NCI-H2196 treated with DMSO at 0.1 percent for 48 hours (cell line): Measurements from ENCODE around the gene ASIC3.
"Not testable (repeated sequence)": the region's sequence is repeated elsewhere in the genome, so short reads cannot be mapped to it uniquely, and the experiment has no call there.

Experiments used
- DNase-seq: peaks from one replicate; lab custom pipeline; 2025; ENCODE audit not compliant: unreplicated experiment; lab: John Stamatoyannopoulos, UW

ASIC3 gene

DNA sequence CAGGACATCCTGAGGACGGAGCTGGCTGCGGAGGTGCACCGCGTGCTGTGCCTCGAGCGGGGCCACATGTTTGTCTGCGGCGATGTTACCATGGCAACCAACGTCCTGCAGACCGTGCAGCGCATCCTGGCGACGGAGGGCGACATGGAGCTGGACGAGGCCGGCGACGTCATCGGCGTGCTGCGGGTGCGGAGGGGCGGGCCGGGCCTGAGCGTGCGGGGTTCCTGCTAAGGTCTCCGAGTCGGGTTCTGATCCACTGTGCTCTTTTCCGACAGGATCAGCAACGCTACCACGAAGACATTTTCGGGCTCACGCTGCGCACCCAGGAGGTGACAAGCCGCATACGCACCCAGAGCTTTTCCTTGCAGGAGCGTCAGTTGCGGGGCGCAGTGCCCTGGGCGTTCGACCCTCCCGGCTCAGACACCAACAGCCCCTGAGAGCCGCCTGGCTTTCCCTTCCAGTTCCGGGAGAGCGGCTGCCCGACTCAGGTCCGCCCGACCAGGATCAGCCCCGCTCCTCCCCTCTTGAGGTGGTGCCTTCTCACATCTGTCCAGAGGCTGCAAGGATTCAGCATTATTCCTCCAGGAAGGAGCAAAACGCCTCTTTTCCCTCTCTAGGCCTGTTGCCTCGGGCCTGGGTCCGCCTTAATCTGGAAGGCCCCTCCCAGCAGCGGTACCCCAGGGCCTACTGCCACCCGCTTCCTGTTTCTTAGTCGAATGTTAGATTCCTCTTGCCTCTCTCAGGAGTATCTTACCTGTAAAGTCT lies 34.4 kb upstream of the ASIC3 start:
- DNase-seq: no peak

- DNase-seq: peak; percentile 23
These were observed 33.4 kb upstream of the ASIC3 start for GRCh38 chr7:151014950-151015349.

DNA sequence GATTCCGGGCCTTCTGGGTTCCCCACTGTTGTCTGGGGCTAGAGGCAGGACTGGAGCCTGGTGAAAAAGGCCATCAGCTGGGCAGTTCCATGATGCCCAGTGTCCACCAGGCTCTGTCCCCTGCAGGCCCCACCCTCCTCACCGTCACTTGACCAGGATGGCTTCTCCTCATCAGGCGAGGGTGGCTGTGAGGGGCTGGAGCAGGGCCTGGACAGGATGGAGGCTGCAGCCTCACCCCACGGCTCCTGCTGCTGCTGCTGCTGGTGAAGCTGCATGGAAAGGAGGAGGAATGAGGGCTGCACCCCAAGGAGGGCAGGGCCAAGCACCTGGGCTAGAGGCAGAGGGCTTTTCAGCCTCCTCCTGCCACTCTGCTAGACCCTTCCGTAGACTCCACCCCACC lies 32.4 kb upstream of the ASIC3 start:
- DNase-seq: no peak

DNA sequence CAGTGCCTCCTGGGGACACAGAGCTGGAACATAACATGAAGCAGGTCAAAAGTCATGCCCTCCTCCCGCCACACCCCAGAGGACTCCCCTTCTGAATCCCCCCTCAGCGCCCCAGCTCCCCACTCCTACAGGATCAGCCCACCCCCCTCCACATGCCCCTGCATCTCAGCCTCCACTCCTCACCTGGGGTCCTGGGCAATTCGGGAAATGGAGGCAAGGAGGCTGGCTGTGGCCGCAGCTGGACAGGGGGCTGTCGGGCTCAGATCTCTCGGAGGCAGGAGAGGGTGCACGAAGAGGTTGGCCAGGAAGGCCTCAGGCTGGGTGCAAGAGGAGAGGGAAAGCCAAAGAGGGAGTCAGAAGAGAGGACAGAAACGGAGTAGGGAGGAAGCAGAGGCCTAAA lies 31.8 kb upstream of the ASIC3 start:
- DNase-seq: no peak

GRCh38 chr7:151016942-151017341 lies 31.4 kb upstream of the ASIC3 start:
- no peak for DNase-seq

- DNase-seq: no peak
These were observed 30.9 kb upstream of the ASIC3 start for GRCh38 chr7:151017370-151017952.

DNA sequence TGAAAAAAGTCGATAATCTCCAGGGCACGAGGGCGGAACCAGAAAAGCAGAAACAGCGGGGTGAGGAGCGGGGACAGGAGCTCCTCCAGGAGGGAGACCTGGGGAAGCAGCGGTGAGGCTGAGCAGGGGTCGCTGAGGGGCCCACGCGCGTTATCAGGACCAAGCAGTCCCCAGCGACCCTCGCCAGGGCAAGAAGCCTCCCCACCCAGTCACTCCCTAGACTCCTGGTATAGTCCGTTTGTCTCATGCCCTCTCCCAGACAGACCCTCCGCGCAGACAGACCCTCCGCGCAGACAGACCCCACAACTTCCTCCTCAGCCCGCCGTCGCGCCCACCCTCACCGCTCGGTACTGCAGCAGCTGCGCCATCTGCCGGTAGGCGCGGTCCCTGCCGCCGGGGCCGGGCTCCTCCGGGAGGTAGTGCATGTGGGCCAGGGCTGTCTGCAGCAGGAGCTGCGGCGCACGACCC lies 30.3 kb upstream of the ASIC3 start:
- peak; percentile 58 for DNase-seq

DNA sequence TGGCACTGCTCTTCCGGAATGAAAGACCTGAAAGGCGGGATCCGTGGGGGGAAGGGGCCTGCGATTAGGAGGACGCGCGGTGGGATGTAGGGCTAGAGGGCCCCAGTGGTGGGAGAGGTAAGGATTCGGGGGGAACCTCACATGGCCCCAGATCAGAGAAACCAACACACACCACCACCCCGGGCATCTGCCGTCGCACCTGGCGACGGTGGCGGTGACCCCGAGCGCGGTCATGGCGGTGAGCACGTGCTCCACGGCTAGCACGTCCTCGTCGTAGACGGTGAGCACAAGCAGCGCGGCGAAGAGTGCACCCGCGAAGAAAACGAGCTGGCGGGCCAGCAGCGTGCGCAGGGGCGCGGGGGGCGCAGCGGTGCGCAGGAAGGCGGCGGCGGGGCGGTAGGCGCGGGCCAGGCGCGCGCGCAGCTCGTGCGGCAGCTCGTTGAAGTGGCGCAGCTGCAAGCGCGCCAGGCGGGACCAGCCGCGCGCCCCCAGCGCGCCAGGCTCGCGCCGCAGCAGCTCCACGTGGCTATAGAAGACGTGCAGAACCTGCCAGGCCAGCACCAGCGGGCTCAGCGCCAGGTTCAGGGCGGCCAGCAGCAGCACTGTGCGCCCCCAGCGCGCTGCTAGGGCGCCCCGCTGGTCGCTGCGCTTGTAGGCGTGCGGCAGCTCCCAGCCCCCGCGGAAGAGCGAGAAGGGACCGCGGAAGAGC lies 29.8 kb upstream of the ASIC3 start:
- peak; percentile 69 for DNase-seq

DNA sequence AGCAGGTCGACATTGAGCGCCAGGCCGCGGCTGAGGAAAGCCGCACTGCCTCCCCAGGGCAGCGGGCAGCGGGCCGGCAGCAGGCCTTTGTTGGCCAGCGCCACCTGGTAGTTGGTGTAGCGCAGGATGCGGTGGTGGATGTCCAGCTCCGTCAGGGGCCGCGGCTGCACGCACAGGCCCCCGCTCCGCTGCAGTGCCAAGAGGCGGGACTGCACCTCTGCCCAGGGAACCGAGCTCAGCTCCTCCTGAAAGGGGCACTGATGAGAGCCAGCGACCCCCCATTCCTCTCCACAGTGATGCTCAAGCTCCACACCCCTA lies 29.2 kb upstream of the ASIC3 start:
- DNase-seq: no peak

GRCh38 chr7:151020231-151020630 lies 28.1 kb upstream of the ASIC3 start:
- DNase-seq: no peak

GRCh38 chr7:151023232-151023631 lies 25.1 kb upstream of the ASIC3 start:
- no peak for DNase-seq

- DNase-seq: no peak
These were observed 23.8 kb upstream of the ASIC3 start, which contains the start of gene ATG9B for GRCh38 chr7:151024435-151025056. TSS of gene ATG9B (minus strand) at chr7:151024494. CDS start at chr7:151024423, 71 bp downstream.

DNA sequence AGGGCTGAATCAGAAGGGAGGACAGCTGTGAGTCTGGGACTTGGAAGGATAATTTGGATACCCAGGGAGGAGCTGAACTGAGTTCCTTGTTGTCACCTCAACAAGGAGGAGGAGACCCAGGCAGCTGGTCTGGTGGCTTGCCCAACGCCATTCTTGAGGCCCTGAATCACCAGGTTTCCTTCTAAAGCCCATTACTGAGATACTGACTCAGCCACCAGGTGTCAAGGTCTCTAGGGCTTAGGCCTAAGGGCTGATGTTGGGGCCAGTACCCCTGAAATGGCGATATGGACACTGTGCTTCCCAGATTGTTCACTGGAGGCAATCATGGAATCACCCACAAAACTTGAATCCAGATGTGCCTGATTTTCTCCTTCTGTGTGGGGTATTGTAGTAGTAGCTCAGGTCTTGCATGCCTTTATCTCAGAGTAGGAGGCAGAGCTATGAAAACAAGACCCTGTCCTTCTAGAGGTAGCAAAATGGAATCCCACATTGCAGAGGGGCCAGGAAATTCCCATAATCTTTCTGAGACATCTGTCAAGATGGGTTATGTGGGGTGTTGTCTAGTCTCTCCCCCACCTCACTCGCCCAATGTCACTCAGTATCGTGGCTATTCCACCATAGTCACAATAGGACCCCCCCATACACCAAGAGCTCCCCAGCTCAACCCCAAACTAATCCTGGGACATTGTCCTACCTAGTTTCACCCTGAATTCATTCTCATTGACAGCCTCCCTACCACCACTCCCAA lies 22.2 kb upstream of the ASIC3 start:
- DNase-seq: no peak

DNA sequence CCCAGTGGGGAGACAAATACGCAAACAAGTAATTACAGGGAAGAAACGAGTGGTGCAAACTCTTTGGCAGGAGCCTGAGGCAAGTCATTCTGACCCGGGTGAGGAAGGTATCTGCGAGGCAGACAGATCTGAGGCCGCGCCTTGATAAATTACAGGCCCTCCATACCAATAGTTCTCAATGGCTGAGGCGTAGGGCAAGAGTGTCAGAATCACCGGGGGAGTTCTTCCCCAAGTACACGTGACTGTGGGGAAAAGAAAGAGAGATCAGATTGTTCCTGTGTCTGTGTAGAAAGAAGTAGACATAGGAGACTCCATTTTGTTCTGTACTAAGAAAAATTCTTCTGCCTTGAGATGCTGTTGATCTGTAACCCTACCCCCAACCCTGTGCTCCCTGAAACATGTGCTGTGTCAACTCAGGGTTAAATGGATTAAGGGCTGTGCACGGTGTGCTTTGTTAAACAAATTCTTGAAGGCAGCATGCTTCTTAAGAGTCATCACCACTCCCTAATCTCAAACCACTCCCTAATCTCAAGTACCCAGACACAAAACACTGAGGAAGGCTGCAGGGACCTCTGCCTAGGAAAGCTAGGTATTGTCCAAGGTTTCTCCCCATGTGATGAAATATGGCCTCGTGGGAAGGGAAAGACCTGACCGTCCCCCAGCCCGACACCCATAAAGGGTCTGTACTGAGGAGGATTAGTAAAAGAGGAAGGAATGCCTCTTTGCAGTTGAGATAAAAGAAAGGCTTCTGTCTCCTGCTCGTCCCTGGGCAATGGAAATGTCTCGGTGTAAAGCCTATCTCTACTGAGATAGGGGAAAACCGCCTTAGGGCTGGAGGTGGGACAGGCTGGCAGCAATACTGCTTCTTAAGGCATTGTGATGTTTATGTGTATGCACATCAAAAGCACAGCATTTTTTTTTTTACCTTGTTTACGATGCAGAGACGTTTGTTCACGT lies 21.3 kb upstream of the ASIC3 start:
- DNase-seq: not testable (repeated sequence)

DNA sequence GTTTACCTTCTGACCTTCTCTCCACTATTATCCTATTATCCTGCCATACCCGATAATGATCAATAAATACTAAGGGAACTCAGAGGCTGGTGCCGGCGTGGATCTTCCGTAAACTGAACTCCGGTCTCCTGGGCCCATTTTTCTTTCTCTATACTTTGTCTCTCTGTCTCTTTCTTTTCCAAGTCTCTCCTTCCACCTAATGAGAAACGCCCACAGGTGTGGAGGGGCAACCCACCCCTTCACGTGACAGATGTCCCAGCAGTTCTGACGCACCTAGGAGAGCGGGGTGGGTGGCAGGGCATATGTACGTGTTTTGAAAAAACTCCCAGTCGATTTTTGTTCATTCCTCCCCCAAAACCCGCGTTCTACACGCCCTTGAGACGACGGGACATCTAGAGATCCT lies 20.6 kb upstream of the ASIC3 start:
- not testable (repeated sequence) for DNase-seq

DNA sequence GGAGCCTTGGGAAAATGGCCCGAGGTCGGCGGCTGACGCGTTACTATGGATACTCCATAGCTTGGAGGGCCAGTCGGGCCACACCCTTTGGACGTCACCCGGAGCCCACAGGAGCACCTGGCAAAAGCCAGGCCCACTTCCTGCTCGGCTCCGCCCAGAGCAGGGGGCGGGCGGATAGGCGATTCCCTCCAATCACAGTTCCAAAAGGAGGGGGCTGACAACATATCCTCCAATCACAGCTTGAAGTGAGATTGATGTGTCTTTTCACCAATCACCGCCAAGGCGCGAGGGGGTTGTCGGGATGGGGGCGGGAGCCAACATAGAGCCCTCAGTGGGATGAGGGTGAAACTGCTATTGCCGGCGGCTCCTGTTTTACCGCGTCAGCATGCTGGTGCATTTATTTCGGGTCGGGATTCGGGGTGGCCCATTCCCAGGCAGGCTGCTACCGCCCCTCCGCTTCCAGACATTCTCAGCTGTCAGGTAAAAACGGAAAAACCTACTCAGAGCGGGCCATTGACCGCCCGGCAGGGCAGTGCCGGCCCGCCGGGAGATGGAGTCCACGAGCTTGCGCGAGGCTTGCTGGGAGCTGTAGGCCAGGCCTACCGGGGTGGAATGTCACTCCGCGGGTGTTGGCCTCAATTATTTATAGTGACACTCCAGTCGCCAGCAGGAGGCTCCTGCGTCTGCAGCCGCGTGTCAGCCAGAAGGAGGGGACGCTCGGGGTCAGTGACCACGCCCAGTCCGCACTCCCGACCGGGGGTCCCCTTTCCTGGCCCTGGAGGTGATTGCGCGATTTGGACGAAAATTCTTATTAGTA lies 20.0 kb upstream of the ASIC3 start, which contains the start of gene ABCB8:
TSS of gene ABCB8 (plus strand) at position 320 of the 817 bp plus-strand sequence. CDS start at position 386, 66 bp downstream.
- DNase-seq: peak; percentile 96

DNA sequence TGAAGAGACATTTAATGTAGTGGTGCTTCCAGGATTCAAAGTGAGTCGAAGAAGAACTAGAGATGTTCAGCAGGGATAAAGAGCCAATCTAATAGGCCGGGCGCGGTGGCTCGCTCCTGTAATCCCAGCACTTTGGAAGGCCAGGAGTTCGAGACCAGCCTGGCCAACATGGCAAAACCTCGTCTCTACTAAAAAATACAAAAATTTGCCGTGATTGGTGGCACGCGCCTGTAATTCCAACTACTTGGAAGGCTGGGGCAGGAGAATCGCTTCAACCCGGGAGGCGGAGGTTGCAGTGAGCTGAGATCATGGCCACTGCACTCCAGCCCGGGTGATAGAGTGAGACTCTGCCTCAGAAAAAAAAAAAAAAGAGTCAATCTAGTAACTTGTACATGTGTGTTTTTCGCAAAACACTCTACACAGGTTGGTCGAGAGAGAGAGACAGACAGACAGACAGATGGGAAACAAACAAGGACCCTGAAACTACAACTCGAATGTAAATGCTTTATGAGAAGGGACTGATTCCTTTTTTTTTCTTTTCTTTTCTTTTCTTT lies 19.3 kb upstream of the ASIC3 start:
- no peak for DNase-seq

DNA sequence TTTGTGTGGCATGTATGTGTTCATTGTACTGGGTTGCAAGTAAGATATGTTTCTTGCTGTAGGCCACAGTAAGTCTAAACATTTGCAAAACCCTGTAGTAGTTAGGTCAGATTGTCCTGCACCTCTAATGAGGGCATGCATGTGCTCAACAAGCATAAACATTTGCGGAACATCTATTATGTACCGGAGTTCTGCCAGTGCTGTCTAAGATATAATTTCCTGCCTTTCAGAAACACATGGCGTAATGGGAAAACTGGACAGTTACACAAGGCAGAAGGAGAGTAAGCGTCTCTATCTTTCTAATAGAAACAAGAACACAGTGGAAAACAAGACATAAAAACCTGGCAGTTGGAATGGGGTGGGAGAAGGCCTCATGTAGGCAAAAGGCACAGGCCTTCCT lies 17.3 kb upstream of the ASIC3 start:
- no peak for DNase-seq
